ENCODE data around the gene DUSP2.

DUSP2 gene

GRCh38 chr2:96130483-96130882, 14.8 kb downstream of the DUSP2 start:
- TF ChIP-seq CTCF (IDR thresholded peaks at IDR 0.05; ENCODE audit: low read depth, low read length, missing control alignments), result no peak
- no peak for DNase-seq (ENCODE audit: extremely low read depth, low read depth)
- H3K4me3 ChIP-seq (replicated peaks; ENCODE audit: low read depth, low read length), result no peak overlapping the region

GRCh38 chr2:96129528-96130120, 15.6 kb downstream of the DUSP2 start:
- no peak for TF ChIP-seq CTCF (IDR thresholded peaks at IDR 0.05; ENCODE audit: low read depth, low read length, missing control alignments)
- no peak for DNase-seq (ENCODE audit: extremely low read depth, low read depth)
- no peak overlapping the region for H3K4me3 ChIP-seq (replicated peaks; ENCODE audit: low read depth, low read length)

GRCh38 chr2:96128456-96128855, 16.8 kb downstream of the DUSP2 start:
- no peak overlapping the region for H3K4me3 ChIP-seq (replicated peaks; ENCODE audit: low read depth, low read length)
- no peak for DNase-seq (ENCODE audit: extremely low read depth, low read depth)
- TF ChIP-seq CTCF (IDR thresholded peaks at IDR 0.05; ENCODE audit: low read depth, low read length, missing control alignments), result no peak

GRCh38 chr2:96124406-96125265, 20.6 kb downstream of the DUSP2 start:
- no peak for DNase-seq (ENCODE audit: extremely low read depth, low read depth)
- no peak for TF ChIP-seq CTCF (IDR thresholded peaks at IDR 0.05; ENCODE audit: low read depth, low read length, missing control alignments)
- no peak overlapping the region for H3K4me3 ChIP-seq (replicated peaks; ENCODE audit: low read depth, low read length)

- TF ChIP-seq CTCF (IDR thresholded peaks at IDR 0.05; ENCODE audit: low read depth, low read length, missing control alignments), result no peak
- no peak for DNase-seq (ENCODE audit: extremely low read depth, low read depth)
- H3K4me3 ChIP-seq (replicated peaks; ENCODE audit: low read depth, low read length), result no peak overlapping the region
Measured at GRCh38 chr2:96123936-96124335, 21.3 kb downstream of the DUSP2 start.

GRCh38 chr2:96123290-96123689, 21.9 kb downstream of the DUSP2 start:
- DNase-seq (ENCODE audit: extremely low read depth, low read depth), result no peak
- no peak for TF ChIP-seq CTCF (IDR thresholded peaks at IDR 0.05; ENCODE audit: low read depth, low read length, missing control alignments)
- H3K4me3 ChIP-seq (replicated peaks; ENCODE audit: low read depth, low read length), result no peak overlapping the region

Measured in HFF-Myc (cell line).